ENCODE measurements around the gene RSPH3. TPM values are rescaled to one million over a fixed set of nuclear protein-coding genes. Genes with fewer than 3 reads are reported as not detected.
"Not testable (repeated sequence)": the region's sequence is repeated elsewhere in the genome, so short reads cannot be mapped to it uniquely, and the experiment has no call there.

RSPH3 gene
- total RNA-seq, 4 donors from 2014 or later = 8.0 to 13.2 (median 11.2) TPM

- Histone ChIP-seq H3K36me3 (no peaks in the 10 kb centered on the region), H3K4me3 (no peak overlapping the region), H3K4me1 (peaks cover 0 to 12% (median 3%) of the 10 kb centered on the region in 3 donors), H3K9me3 (no peaks in the 10 kb centered on the region), H3K27me3 (no peaks in the 10 kb centered on the region), H3K27ac (no peak overlapping the region)
- intact Hi-C loops (cut with DNase I) = no loop called here
- WGBS, 2 donors = 92 to 95% methylated on average over 3 of the region's 3 CpGs
- no peak for DNase-seq
- no peak for TF ChIP-seq POLR2A (IDR thresholded peaks at IDR 0.05)
- no peak for TF ChIP-seq CTCF (IDR thresholded peaks at IDR 0.05)
These were observed 44.7 kb downstream of the RSPH3 start for GRCh38 chr6:158955255-158955654.

GRCh38 chr6:158954753-158955152 lies 45.2 kb downstream of the RSPH3 start:
- H3K27ac ChIP-seq = no peak overlapping the region
- no peak for DNase-seq
- TF ChIP-seq CTCF (IDR thresholded peaks at IDR 0.05) (no peak), POLR2A (IDR thresholded peaks at IDR 0.05) (no peak)
- H3K4me3 ChIP-seq = no peak overlapping the region
- 22 to 32% methylated on average over 2 of the region's 2 CpGs for WGBS, 2 donors
- H3K9me3 ChIP-seq = no peaks in the 10 kb centered on the region
- peaks cover 0 to 12% (median 3%) of the 10 kb centered on the region in 3 donors for H3K4me1 ChIP-seq
- no peaks in the 10 kb centered on the region for H3K36me3 ChIP-seq
- intact Hi-C loops (cut with DNase I) = no loop called here
- no peaks in the 10 kb centered on the region for H3K27me3 ChIP-seq

- H3K4me3 ChIP-seq; H3K27me3 ChIP-seq; H3K4me1 ChIP-seq; H3K27ac ChIP-seq; DNase-seq; H3K9me3 ChIP-seq; intact Hi-C loops (cut with DNase I); H3K36me3 ChIP-seq: not testable (repeated sequence)
- WGBS, 2 donors = 81 to 87% methylated on average over 3 of the region's 3 CpGs
These were observed 48.0 kb downstream of the RSPH3 start for GRCh38 chr6:158952011-158952410.

- H3K4me3 ChIP-seq; H3K36me3 ChIP-seq; intact Hi-C loops (cut with DNase I); DNase-seq; H3K27me3 ChIP-seq; H3K4me1 ChIP-seq; H3K9me3 ChIP-seq; H3K27ac ChIP-seq: not testable (repeated sequence)
- 84 to 98% methylated on average over 2 of the region's 2 CpGs for WGBS, 2 donors
These were observed 48.4 kb downstream of the RSPH3 start for GRCh38 chr6:158951565-158951964.

- DNase-seq = no peak
- no peak overlapping the region for H3K27ac ChIP-seq
- no peaks in the 10 kb centered on the region for H3K27me3 ChIP-seq
- H3K4me3 ChIP-seq = no peak overlapping the region
- H3K9me3 ChIP-seq = no peaks in the 10 kb centered on the region
- H3K36me3 ChIP-seq = no peaks in the 10 kb centered on the region
- TF ChIP-seq CTCF (IDR thresholded peaks at IDR 0.05) (no peak), POLR2A (IDR thresholded peaks at IDR 0.05) (no peak)
- intact Hi-C loops (cut with DNase I) = no loop called here
- H3K4me1 ChIP-seq = no peaks in the 10 kb centered on the region
- WGBS, 2 donors = 81 to 84% methylated on average over 8 of the region's 8 CpGs
These were observed 52.7 kb downstream of the RSPH3 start for GRCh38 chr6:158947284-158947683.

- no peak for DNase-seq
- 85 to 91% methylated on average over 3 of the region's 3 CpGs for WGBS, 2 donors
- intact Hi-C loops (cut with DNase I) = no loop called here
- Histone ChIP-seq H3K27me3 (peaks cover 0 to 6% (median 0%) of the 10 kb centered on the region in 4 donors), H3K4me3 (no peak overlapping the region), H3K27ac (no peak overlapping the region), H3K9me3 (no peaks in the 10 kb centered on the region), H3K4me1 (peaks cover 0 to 12% (median 5%) of the 10 kb centered on the region in 3 donors), H3K36me3 (no peaks in the 10 kb centered on the region)
- TF ChIP-seq POLR2A (IDR thresholded peaks at IDR 0.05) = no peak
- TF ChIP-seq CTCF (IDR thresholded peaks at IDR 0.05) = no peak
These were observed 56.5 kb downstream of the RSPH3 start for GRCh38 chr6:158943380-158944032.
